HepG2 (cell line): ENCODE results near the gene FOXA1. TPM values are rescaled to one million over a fixed set of nuclear protein-coding genes. Genes with fewer than 3 reads are reported as not detected.

ENCODE experiments used
- BHLHE40 ChIP-seq: IDR thresholded peaks from 2 replicates; pipeline ENCODE4 v1.6.1; 2011; ENCODE audit warnings: low read length, improper control_type of control experiment
- ELF3 ChIP-seq: IDR thresholded peaks from 2 replicates; pipeline ENCODE4 v1.6.1; 2016; ENCODE audit warnings: missing genetic modification reagents, missing compliant biosample characterization
- HMGA1 ChIP-seq: sonication (generic); formaldehyde crosslinking; conservative IDR thresholded peaks from 2 replicates; pipeline ENCODE4 v1.4.0; 2020; ENCODE audit warnings: missing genetic modification reagents
- PRDM10 ChIP-seq: sonication (generic); formaldehyde crosslinking; IDR thresholded peaks from 2 replicates; pipeline ENCODE4 v1.4.0; 2020; ENCODE audit warnings: low read depth, missing genetic modification reagents
- SNAPC4 ChIP-seq: sonication (generic); formaldehyde crosslinking; IDR thresholded peaks from 2 replicates; pipeline ENCODE4 v1.4.0; 2020; ENCODE audit warnings: mild to moderate bottlenecking, missing genetic modification reagents
- ZNF20 ChIP-seq: sonication (generic); formaldehyde crosslinking; IDR thresholded peaks from 2 replicates; pipeline ENCODE4 v1.4.0; 2020; ENCODE audit warnings: mild to moderate bottlenecking, moderate library complexity, missing genetic modification reagents
- ZNF776 ChIP-seq: sonication (generic); formaldehyde crosslinking; IDR thresholded peaks from 2 replicates; pipeline ENCODE4 v1.4.0; 2020; ENCODE audit warnings: mild to moderate bottlenecking, missing genetic modification reagents
- ZNF781 ChIP-seq: sonication (generic); formaldehyde crosslinking; IDR thresholded peaks from 2 replicates; pipeline ENCODE4 v1.5.1; 2020; ENCODE audit warnings: borderline replicate concordance, mild to moderate bottlenecking, missing genetic modification reagents; ENCODE audit errors: not compliant biosample characterization
- polyA plus RNA-seq, 8 experiments: library from polyadenylated mRNA; depleted of rRNA in 3 of 8; stranded (reverse) in 7 of 8; unstranded in 1 of 8; fragments of >200 nt; fragmentation: Illumina TruSeq in 4 of 8; extraction: Trizol in 4 of 8; gene quantifications; 2 replicates each; pipeline versions ENCODE4 v1.2.1 to v1.2.3, GENCODE V29; 2011 to 2016; ENCODE audit warnings: low read depth in 4 of 8, missing spikeins in 1 of 8, mixed read lengths in 1 of 8; ENCODE audit not compliant: insufficient read depth in 1 of 8
- total RNA-seq, 5 experiments: library from RNA; depleted of rRNA; stranded (reverse); fragments of >200 nt; fragmentation: Illumina TruSeq; extraction: Trizol; gene quantifications; 2 replicates each; pipeline ENCODE4 v1.2.3, GENCODE V29; 2016; ENCODE audit warnings: low read depth in 1 of 5
- TF ChIP-seq, protein P1 (sequence below), 2 experiments: fragments of 450-650 bp in 1 of 2; sonication (generic) in 1 of 2; formaldehyde crosslinking in 1 of 2; IDR thresholded peaks; 2 replicates each; pipeline versions ENCODE4 v1.6.1 to v1.8.0; 2016 to 2022; ENCODE audit warnings: antibody characterized with exemption in 1 of 2, mild to moderate bottlenecking in 1 of 2, missing genetic modification reagents in 1 of 2

The FOXA1 gene
- total and polyA plus RNA-seq, 2 of the 13 experiments (the other 11 are each of a cell fraction or from before 2014, with no cell fraction given), result 43.4 to 58.6 TPM

- TF ChIP-seq SNAPC4 (no peak), ZNF776 (CRISPR knock-in tag) (peak; percentile 6; the same call in 1 of the 2 replicates), ZNF781 (peak; percentile 88), ELF3 (0 out of 2 replicates have a peak, but pooled peaks have one; percentile 24), HMGA1 (CRISPR knock-in tag) (no peak), ZNF20 (CRISPR knock-in tag) (no peak), PRDM10 (CRISPR knock-in tag) (peak; percentile 48; the same call in 1 of the 2 replicates), BHLHE40 (no peak)
- TF ChIP-seq, protein P1, sequence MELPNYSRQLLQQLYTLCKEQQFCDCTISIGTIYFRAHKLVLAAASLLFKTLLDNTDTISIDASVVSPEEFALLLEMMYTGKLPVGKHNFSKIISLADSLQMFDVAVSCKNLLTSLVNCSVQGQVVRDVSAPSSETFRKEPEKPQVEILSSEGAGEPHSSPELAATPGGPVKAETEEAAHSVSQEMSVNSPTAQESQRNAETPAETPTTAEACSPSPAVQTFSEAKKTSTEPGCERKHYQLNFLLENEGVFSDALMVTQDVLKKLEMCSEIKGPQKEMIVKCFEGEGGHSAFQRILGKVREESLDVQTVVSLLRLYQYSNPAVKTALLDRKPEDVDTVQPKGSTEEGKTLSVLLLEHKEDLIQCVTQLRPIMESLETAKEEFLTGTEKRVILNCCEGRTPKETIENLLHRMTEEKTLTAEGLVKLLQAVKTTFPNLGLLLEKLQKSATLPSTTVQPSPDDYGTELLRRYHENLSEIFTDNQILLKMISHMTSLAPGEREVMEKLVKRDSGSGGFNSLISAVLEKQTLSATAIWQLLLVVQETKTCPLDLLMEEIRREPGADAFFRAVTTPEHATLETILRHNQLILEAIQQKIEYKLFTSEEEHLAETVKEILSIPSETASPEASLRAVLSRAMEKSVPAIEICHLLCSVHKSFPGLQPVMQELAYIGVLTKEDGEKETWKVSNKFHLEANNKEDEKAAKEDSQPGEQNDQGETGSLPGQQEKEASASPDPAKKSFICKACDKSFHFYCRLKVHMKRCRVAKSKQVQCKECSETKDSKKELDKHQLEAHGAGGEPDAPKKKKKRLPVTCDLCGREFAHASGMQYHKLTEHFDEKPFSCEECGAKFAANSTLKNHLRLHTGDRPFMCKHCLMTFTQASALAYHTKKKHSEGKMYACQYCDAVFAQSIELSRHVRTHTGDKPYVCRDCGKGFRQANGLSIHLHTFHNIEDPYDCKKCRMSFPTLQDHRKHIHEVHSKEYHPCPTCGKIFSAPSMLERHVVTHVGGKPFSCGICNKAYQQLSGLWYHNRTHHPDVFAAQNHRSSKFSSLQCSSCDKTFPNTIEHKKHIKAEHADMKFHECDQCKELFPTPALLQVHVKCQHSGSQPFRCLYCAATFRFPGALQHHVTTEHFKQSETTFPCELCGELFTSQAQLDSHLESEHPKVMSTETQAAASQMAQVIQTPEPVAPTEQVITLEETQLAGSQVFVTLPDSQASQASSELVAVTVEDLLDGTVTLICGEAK (IDR thresholded peaks at IDR 0.05), result no peak
- TF ChIP-seq, protein P1 (CRISPR knock-in tag; IDR thresholded peaks at IDR 0.05), result peak; percentile 68
These were observed 7.0 kb downstream of the FOXA1 start (continued) for GRCh38 chr14:37587881-37588666.
